OCI-LY7 (cell line): ENCODE measurements around the gene CBFA2T2. TPM values are rescaled to one million over a fixed set of nuclear protein-coding genes. Genes with fewer than 3 reads are reported as not detected.

Source experiments
- BruUV-seq: library from RNA; stranded (reverse); fragments of 400-500 nt; replicated peaks from 2 replicates; lab custom pipeline; 2021; lab: Mats Ljungman, UMichigan
- CTCF ChIA-PET: fragments of 300-600 bp; sonication (Branson Sonifier 250); formaldehyde crosslinking; loops from one replicate; lab custom pipeline; 2022; ENCODE audit warnings: antibody characterized with exemption; ENCODE audit not compliant: unreplicated experiment; lab: Charles Lee
- POLR2A ChIA-PET: fragments of 300-600 bp; sonication (Branson Sonifier 250); formaldehyde crosslinking; loops from one replicate; lab custom pipeline; 2022; ENCODE audit warnings: antibody characterized with exemption; lab: Charles Lee
- DNase-seq: peaks from one replicate; pipeline ENCODE4 v3.0.0-alpha.2; 2015; ENCODE audit warnings: low spot score
- H2AFZ ChIP-seq: fragments of 200-600 bp; sonication (generic), shearing (Covaris generic); 2 replicates; pipeline ENCODE4 v1.6.1; 2014; ENCODE audit warnings: mild to moderate bottlenecking, antibody characterized with exemption, low read length, moderate library complexity
- H3K27ac ChIP-seq: fragments of 200-600 bp; sonication (generic); 2 replicates; pipeline ENCODE4 v1.5.1; 2014; ENCODE audit warnings: mixed run types, low read depth, mild to moderate bottlenecking, moderate library complexity, low read length, inconsistent platforms; ENCODE audit not compliant: poor library complexity, severe bottlenecking
- H3K36me3 ChIP-seq: fragments of 200-600 bp; sonication (generic); 2 replicates; pipeline ENCODE4 v1.6.1; 2014; ENCODE audit warnings: mild to moderate bottlenecking, antibody characterized with exemption, low read length, moderate library complexity, mixed read lengths; ENCODE audit not compliant: insufficient read depth
- H3K4me1 ChIP-seq: fragments of 200-600 bp; sonication (generic); 2 replicates; pipeline ENCODE4 v1.5.1; 2014; ENCODE audit warnings: mild to moderate bottlenecking, low read length; ENCODE audit not compliant: insufficient read depth, poor library complexity, severe bottlenecking
- H3K4me2 ChIP-seq: fragments of 200-600 bp; sonication (generic); 2 replicates; pipeline ENCODE4 v1.6.1; 2014; ENCODE audit warnings: mild to moderate bottlenecking, low read length
- H3K4me3 ChIP-seq: fragments of 200-600 bp; sonication (generic); 2 replicates; pipeline ENCODE4 v1.5.1; 2014; ENCODE audit warnings: mild to moderate bottlenecking, low read depth, low read length; ENCODE audit not compliant: poor library complexity, severe bottlenecking
- H3K79me2 ChIP-seq: fragments of 200-600 bp; sonication (generic); 2 replicates; pipeline ENCODE4 v1.6.1; 2016; ENCODE audit warnings: low read depth, mild to moderate bottlenecking, low read length, moderate library complexity, mixed read lengths; ENCODE audit not compliant: insufficient read depth
- H3K9me2 ChIP-seq: fragments of 200-600 bp; sonication (generic); 2 replicates; pipeline ENCODE4 v1.6.1; 2016; ENCODE audit warnings: mild to moderate bottlenecking, low read length, mixed read lengths; ENCODE audit not compliant: insufficient read depth
- H3K9me3 ChIP-seq: fragments of 200-600 bp; sonication (generic); 2 replicates; pipeline ENCODE4 v1.6.1; 2014; ENCODE audit warnings: mild to moderate bottlenecking, mixed run types, low read length, mixed read lengths
- H4K20me1 ChIP-seq: fragments of 200-600 bp; sonication (generic); 2 replicates; pipeline ENCODE4 v1.6.1; 2014; ENCODE audit warnings: mild to moderate bottlenecking, antibody characterized with exemption, low read length, moderate library complexity, mixed read lengths; ENCODE audit not compliant: insufficient read depth
- EZH2phosphoT487 ChIP-seq: fragments of 200-600 bp; sonication (generic); IDR thresholded peaks from 2 replicates; pipeline ENCODE4 v1.6.1; 2018; ENCODE audit warnings: low read depth, borderline replicate concordance, mild to moderate bottlenecking, mixed run types, antibody characterized with exemption, low read length, moderate library complexity, mixed read lengths
- intact Hi-C: fragments of 100-400 bp; cut with micrococcal nuclease; formaldehyde crosslinking; loops from one replicate; pipeline ENCODE4 v1.10.0; 2022; ENCODE audit not compliant: unreplicated experiment
- total RNA-seq, 2 experiments: library from RNA; depleted of rRNA in 1 of 2; stranded (reverse); fragments of >200 nt in 1 of 2; shearing (Covaris generic) in 1 of 2; gene quantifications; 2 replicates each; pipeline ENCODE4 v1.2.3, GENCODE V29; 2014 to 2022
- TF ChIP-seq, protein P1 (sequence below): fragments of 200-600 bp; sonication (generic); conservative IDR thresholded peaks from 2 replicates; pipeline ENCODE4 v1.5.1; 2014; ENCODE audit warnings: mild to moderate bottlenecking, antibody characterized with exemption, low read length, moderate library complexity, mixed read lengths

The CBFA2T2 gene
- total RNA-seq, 2 experiments from 2014 or later, result 20.7 to 32.9 TPM

DNA sequence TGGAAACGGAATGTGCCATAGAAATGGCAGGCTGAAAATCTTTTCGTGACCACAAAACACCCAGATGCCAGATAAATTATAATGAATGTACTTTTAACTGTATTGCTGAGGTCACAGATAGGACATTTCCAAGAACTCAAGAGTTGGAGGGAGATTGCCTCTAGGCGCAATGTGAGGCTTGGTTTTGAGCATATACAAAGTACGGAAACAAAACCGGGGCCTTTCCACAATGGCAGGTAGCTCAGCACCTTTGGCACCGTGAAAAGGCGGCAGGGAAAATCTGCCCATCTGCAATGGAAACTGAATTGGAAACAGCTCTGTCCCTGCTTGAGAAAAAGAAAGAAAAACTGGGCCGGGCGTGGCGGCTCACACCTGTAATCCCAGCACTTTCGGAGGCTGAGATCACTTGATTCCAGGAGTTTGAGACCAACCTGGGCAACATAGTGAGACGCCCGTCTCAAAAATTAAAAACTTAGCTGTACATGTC, 161.7 kb downstream of the CBFA2T2 start:
- intact Hi-C loops, result loop anchor here (2.0 to 5.0 kb wide), 2 partner anchors 83 to 249 kb away; partner anchors contain the start of gene CDK5RAP1
- no peaks in the 10 kb centered on the region for H3K9me2 ChIP-seq
- no TSS peak for BruUV-seq
- ChIA-PET CTCF (no interaction called here), POLR2A (interaction anchor here (0.6 to 1.3 kb wide), 2 partner anchors 13 to 191 kb away, joined by 4 read pairs; no protein-coding TSS in a partner anchor)
- no peak overlapping the region for H3K27ac ChIP-seq
- peaks cover 22% of the 10 kb centered on the region; the same call in 1 of the 2 replicates for H3K36me3 ChIP-seq
- no peaks in the 10 kb centered on the region for H3K79me2 ChIP-seq
- no peaks in the 10 kb centered on the region for H3K9me3 ChIP-seq
- DNase-seq, result no peak
- H3K4me1 ChIP-seq, result peaks cover 19% of the 10 kb centered on the region
- no peak for TF ChIP-seq EZH2phosphoT487
- TF ChIP-seq, protein P1, sequence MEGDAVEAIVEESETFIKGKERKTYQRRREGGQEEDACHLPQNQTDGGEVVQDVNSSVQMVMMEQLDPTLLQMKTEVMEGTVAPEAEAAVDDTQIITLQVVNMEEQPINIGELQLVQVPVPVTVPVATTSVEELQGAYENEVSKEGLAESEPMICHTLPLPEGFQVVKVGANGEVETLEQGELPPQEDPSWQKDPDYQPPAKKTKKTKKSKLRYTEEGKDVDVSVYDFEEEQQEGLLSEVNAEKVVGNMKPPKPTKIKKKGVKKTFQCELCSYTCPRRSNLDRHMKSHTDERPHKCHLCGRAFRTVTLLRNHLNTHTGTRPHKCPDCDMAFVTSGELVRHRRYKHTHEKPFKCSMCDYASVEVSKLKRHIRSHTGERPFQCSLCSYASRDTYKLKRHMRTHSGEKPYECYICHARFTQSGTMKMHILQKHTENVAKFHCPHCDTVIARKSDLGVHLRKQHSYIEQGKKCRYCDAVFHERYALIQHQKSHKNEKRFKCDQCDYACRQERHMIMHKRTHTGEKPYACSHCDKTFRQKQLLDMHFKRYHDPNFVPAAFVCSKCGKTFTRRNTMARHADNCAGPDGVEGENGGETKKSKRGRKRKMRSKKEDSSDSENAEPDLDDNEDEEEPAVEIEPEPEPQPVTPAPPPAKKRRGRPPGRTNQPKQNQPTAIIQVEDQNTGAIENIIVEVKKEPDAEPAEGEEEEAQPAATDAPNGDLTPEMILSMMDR, result no peak
- no peak overlapping the region for H3K4me3 ChIP-seq
- no peak overlapping the region for H2AFZ ChIP-seq
- peaks cover 5% of the 10 kb centered on the region; the same call in 1 of the 2 replicates for H4K20me1 ChIP-seq
- no peak overlapping the region for H3K4me2 ChIP-seq

DNA sequence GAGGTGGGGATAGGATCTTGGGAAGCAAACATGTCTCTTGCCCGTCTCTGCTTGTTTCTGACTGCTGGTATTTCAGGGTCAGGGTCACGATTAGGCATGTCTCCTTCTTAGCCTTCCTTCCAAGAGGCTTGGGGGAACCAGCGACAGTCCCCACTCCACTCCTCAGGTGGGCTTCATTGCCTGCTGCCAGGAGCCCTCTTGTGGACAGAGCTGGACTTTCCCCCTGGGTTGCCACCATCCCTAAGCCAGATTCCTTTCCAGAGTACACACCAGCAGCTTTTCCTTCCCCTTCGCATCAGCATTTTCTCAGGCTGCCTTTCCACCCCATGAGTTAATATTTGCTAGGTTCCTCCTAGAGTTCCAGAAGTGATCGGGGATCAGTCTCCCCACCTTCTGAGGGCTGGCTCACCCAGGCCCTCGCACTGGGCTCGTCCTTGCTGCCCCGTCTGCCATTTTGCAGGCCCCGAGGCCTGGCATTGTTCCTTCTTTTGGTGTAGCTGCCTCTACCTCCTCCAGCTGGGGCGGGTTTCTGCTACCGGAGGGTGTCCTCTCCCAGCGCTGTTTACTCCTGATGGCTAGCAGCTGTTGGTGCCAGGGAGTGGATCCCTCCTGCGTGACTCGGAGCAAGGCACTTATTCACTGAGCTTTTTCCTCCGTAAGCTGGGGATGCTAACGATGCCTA, 163.5 kb downstream of the CBFA2T2 start:
- Histone ChIP-seq H3K79me2 (no peaks in the 10 kb centered on the region), H3K36me3 (peaks cover 23% of the 10 kb centered on the region; the same call in 1 of the 2 replicates), H3K9me3 (no peaks in the 10 kb centered on the region), H3K27ac (peak overlapping the region; percentile 0), H2AFZ (no peak overlapping the region), H3K4me3 (no peak overlapping the region), H3K4me1 (peaks cover 19% of the 10 kb centered on the region), H3K9me2 (no peaks in the 10 kb centered on the region), H4K20me1 (no peaks in the 10 kb centered on the region), H3K4me2 (no peak overlapping the region)
- no peak for TF ChIP-seq EZH2phosphoT487
- TF ChIP-seq, protein P1, result peak; percentile 91
- peak; percentile 82 for DNase-seq
- ChIA-PET POLR2A (interaction anchor here (0.6 kb wide), 1 partner anchor 954 kb away, joined by 3 read pairs; no protein-coding TSS in a partner anchor), CTCF (interaction anchor here (0.6 kb wide), 1 partner anchor 11 kb away, joined by 3 read pairs; no protein-coding TSS in a partner anchor)
- intact Hi-C loops, result loop anchor here (1.0 to 5.0 kb wide), 4 partner anchors 85 to 251 kb away; partner anchors contain the start of gene CDK5RAP1
- no TSS peak for BruUV-seq
